Sciatic nerve (tissue), 2 donors: ENCODE data around the gene UBE2E1. TPM values are rescaled to one million over a fixed set of nuclear protein-coding genes. Genes with fewer than 3 reads are reported as not detected.

ENCODE experiments used
- ATAC-seq: fragments of 200-7000 bp; cut with Tn5 transposase; one replicate; pipeline ENCODE4 v1.9.1; 2020; ENCODE audit warnings: mild to moderate bottlenecking, moderate library complexity
- DNase-seq: peaks from one replicate; pipeline ENCODE4 v3.0.0-alpha.2; 2020; ENCODE audit warnings: low spot score
- intact Hi-C: fragments of 100-400 bp; cut with DNase I; formaldehyde crosslinking; loops from one replicate; pipeline ENCODE4 v1.14.2; 2022
- total RNA-seq: library from RNA; stranded (reverse); fragmentation: NEBNext Ultra II Directional; extraction: Animal tissue kit (Norgen Biotek cat#: 25700); gene quantifications from one replicate; pipeline ENCODE4 v1.2.1, GENCODE V29; 2021
- donor health status: DM: no; HTN: no; CAD: no.
- donor health status: DM: no; HTN: no; CAD: no.

Gene UBE2E1
- total RNA-seq, 1 donor from 2014 or later, result 152 TPM

DNA sequence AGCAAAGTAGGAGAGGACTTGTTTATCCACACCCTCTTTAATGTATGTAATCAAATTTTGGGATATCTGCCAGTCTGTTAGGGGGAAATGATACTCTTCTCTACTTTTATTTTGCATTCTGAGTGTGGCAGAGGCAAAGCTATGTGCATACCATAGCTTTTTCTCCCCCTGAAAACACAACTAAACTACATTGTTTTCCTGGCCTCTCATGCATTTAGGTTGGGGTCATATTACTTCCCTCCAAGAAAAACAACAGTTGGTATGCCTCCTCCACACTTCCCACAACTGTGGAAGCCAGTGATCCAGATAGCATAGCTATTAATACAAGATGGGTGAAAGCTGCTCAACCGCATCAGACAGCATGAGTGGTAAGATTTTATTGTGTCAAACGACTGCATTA, 118.0 kb downstream of the UBE2E1 start:
- ATAC-seq (no peak), DNase-seq (no peak)
- intact Hi-C loops, result no loop called here

DNA sequence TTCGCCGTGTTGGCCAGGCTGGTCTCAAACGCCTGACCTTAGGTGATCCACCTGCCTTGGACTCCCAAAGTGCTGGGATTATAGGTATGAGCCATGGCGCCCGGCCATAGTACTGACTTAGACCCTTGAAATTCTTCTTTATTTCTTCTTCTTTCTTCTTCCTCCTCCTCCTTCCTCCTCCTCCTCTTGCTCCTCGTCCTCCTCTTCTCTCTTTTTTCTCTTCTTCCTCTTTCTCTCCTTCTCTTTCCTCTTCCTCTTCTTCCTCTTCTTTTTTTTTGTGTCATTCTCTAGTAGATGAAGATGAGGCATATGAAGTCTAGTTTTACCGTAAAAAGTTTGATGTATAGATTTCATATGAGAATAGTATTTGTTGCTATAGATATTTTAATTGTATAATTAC, 120.5 kb downstream of the UBE2E1 start:
- no peak for DNase-seq
- intact Hi-C loops, result no loop called here
- ATAC-seq, result no peak

DNA sequence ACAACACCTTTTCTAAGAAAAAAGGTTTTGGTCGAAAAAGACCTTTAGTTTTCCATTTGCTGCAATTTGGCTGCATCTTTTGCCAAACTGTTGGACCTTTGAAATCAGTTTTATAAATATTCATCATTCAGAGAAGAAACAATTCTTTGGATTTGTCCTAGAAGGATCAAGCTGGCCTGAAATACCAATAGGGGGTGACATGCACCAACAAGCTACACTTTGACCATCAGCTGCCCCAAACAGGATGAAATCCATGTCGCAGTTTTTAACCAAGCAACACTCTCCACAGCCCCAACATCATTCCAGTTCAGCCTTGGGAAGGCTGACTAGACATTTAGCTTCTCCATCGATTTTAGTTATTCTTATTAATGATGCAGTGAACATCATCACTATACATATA, 121.0 kb downstream of the UBE2E1 start:
- DNase-seq (no peak), ATAC-seq (no peak)
- intact Hi-C loops, result no loop called here

DNA sequence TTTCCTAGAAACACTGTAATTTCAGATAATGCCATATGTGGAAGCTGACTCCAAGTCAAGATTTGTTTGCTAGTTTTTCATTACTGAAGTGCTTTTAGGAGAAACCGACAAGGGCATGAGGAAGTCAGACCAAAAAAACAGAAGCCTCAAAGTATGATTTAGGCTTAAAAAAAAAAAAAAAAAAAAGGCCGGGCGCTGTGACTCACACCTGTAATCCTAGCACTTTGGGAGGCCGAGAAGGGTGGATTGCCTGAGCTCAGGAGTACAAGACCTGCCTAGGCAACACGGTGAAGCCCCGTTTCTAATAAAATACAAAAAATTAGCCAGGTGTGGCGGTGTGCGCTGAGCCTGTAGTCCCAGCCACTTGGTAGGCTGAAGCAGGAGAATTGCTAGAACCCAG, 122.8 kb downstream of the UBE2E1 start:
- DNase-seq, result no peak
- no peak for ATAC-seq
- intact Hi-C loops, result no loop called here

DNA sequence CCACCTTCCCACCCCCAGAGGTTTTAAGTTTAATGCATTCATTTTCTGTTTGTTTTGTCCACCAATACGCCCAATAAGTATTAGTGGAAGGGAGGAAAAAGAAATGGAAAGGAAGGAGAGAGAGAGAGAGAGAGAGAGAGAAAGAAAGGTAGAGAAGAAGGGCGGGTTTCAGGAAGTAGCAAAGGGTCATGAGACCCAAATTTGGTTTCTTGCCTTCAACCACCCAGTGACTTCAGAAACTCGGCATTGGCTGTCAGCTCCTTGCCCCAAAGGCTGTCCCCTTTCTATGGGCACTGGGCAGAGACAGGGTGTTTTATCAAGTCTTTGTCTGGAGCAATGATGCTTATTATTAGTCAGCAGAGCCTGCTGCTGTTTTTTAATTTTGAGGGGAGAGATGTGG, 125.8 kb downstream of the UBE2E1 start:
- no peak for ATAC-seq
- intact Hi-C loops, result no loop called here
- DNase-seq, result no peak

DNA sequence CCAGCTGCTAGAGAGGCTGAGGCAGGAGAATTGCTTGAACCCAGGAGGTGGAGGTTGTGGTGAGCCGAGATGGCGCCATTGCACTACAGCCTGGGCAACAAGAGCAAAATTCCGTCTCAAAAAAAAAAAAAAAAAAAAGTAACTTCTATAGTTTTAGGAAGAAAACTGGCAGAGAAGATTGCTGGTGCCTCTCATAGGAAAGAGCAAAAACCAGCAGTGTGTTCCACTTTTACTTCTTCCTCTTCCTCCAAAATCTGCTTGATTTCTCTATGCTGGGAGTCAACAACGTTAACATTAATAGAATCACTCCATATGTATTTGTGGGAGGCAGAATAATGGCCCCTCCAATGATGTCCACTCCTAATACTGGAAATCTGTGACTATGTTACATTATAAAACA, 126.8 kb downstream of the UBE2E1 start:
- DNase-seq (no peak), ATAC-seq (no peak)
- intact Hi-C loops, result no loop called here

DNA sequence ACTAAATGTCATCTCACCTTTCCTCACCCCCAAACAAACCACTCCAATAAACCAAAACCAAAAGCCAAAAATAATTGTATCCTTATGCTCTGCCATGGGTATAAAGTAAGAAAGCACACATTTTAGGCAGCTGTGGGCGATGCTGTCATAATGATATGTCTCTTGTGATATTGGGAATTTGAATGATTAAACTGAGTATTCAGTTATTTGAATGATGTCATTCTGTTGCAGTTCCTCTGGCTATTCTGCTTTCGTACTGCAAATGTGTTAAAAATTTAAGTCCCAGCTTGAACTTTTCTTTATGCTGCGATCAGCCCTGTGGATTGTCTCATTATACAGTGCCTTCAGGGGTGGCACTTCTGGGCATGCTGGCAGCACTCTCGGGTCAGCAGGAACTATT, 128.5 kb downstream of the UBE2E1 start:
- ATAC-seq (no peak), DNase-seq (no peak)
- intact Hi-C loops, result no loop called here

DNA sequence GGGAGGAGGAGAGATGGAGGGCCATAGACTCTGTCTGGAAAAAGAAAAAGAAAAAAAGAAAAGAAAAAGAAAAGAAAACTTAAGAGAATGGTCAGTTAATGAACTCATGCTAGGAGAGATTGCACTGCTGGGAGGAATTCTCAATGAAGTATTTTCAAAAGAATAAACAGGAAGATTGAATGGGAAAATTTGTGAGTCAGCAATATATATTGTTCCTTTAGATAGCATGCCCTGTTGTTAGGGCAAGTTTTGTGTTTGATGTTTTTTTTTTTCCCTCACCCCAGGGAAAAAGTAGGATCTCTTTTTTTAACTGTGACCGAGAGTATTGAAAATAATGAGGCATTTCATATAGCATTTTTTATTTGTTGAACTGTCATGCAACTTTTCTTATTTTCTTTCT, 131.5 kb downstream of the UBE2E1 start:
- no peak for ATAC-seq
- intact Hi-C loops, result no loop called here
- no peak for DNase-seq

DNA sequence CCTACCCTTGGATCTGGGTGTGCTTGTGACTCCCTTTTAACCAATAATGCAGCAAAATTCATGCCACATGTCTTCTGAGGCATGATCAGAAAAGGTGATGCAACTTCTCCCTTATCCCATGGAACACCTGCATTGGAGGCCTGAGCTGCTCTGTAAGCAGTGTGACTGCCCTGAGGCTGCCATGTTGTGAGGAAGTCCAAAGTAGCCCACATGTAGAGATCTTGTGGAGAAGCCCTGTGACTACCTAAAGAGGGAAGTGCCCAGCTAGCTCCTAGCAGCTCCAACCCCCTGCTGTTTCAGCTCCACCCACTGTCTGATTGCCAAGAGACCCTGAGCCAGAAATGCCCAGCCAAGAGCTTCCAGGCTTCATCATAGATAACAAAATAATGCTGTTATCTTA, 132.9 kb downstream of the UBE2E1 start:
- no peak for ATAC-seq
- DNase-seq, result no peak
- intact Hi-C loops, result no loop called here

DNA sequence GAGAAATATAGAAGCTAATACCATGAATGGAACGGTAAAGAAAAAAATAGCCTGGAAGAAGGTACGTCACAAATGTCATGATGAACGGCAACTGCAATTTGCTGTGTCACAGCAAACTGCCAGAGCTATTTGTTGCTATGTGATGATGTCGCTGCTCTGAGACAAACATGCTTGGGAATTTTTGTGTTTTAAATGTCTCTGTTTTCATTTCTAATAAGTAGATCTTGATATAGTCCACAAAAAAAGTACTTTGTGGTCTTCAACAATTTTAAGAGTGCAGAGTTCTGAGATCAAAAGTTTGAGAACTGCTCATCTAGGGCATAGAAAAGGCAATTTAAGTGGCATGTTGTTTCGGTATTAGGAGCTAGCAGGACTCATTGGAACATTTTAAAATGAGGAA, 135.0 kb downstream of the UBE2E1 start:
- no peak for ATAC-seq
- DNase-seq, result no peak
- intact Hi-C loops, result no loop called here

Other genes with a start within 250 kb of the UBE2E1 start
- gene NKIRAS1, start 111.0 kb downstream of the UBE2E1 start, total RNA-seq, result 10.8 TPM
- gene RPL15, start 111.2 kb downstream of the UBE2E1 start, total RNA-seq, result 1,125 TPM
- 71.5 TPM for gene NR1D2, start 139.3 kb downstream of the UBE2E1 start, total RNA-seq